Naive thymus-derived CD4-positive, alpha-beta T cell (primary cell): ENCODE data around the gene VRK3. TPM values are rescaled to one million over a fixed set of nuclear protein-coding genes. Genes with fewer than 3 reads are reported as not detected.
A peak's percentile ranks its signal among the peaks of the same experiment; 100 is the strongest.
"Not testable (repeated sequence)": the region's sequence is repeated elsewhere in the genome, so short reads cannot be mapped to it uniquely, and the experiment has no call there.

Experiments used
- ATAC-seq: fragments of 150-1000 bp; cut with Tn5 transposase; 2 replicates; pipeline ENCODE4 v1.10.0; 2021; ENCODE audit warnings: mild to moderate bottlenecking, moderate library complexity
- CTCF ChIA-PET: fragments of 350-600 bp; sonication (Branson Sonifier 250); formaldehyde crosslinking; loops from one replicate; lab custom pipeline; 2021; ENCODE audit warnings: antibody characterized with exemption; lab: Charles Lee
- POLR2A ChIA-PET: fragments of 350-600 bp; sonication (Branson Sonifier 250); formaldehyde crosslinking; loops from one replicate; lab custom pipeline; 2021; ENCODE audit warnings: antibody characterized with exemption, inconsistent platforms; lab: Charles Lee
- DNase-seq, 9 donors: peaks; one replicate each; pipeline versions ENCODE4 v3.0.0 to v3.0.0-alpha.2; 2020 to 2022; ENCODE audit warnings: mixed read lengths in 1 of 9
- H3K27ac ChIP-seq: one replicate; pipeline ENCODE4 v1.7.0; 2013; ENCODE audit warnings: mild to moderate bottlenecking, low read depth, low read length, moderate library complexity
- H3K27me3 ChIP-seq, 2 donors: one replicate each; pipeline ENCODE4 v1.7.0; 2013; ENCODE audit warnings: low read length in 2 of 2, mild to moderate bottlenecking in 2 of 2, moderate library complexity in 2 of 2; ENCODE audit not compliant: control insufficient read depth in 2 of 2, insufficient read depth in 2 of 2
- H3K36me3 ChIP-seq, 3 experiments: 1 replicate in 2 of 3; 2 replicates in 1 of 3; pipeline ENCODE4 v1.7.0; 2013; ENCODE audit warnings: low read length in 3 of 3, mild to moderate bottlenecking in 3 of 3, moderate library complexity in 1 of 3; ENCODE audit not compliant: insufficient read depth in 3 of 3, control insufficient read depth in 2 of 3
- H3K4me1 ChIP-seq, 2 donors: one replicate each; pipeline ENCODE4 v1.7.0; 2013; ENCODE audit warnings: low read length in 2 of 2, mild to moderate bottlenecking in 2 of 2, moderate library complexity in 1 of 2; ENCODE audit not compliant: control insufficient read depth in 2 of 2, insufficient read depth in 2 of 2
- H3K4me3 ChIP-seq: 2 replicates; pipeline ENCODE4 v1.7.0; 2013; ENCODE audit warnings: mild to moderate bottlenecking, low read length
- H3K9me3 ChIP-seq, 3 experiments: 1 replicate in 2 of 3; 2 replicates in 1 of 3; pipeline ENCODE4 v1.7.0; 2013; ENCODE audit warnings: low read length in 3 of 3; ENCODE audit not compliant: control insufficient read depth in 2 of 3
- H3K27ac Mint-ChIP-seq, 9 donors: one replicate each; pipeline ENCODE4 v1.8.0; 2020 to 2022; ENCODE audit warnings: mixed read lengths in 9 of 9, mild to moderate bottlenecking in 8 of 9, moderate library complexity in 5 of 9, inconsistent platforms in 2 of 9
- H3K27me3 Mint-ChIP-seq, 5 donors: one replicate each; pipeline ENCODE4 v1.8.0; 2021 to 2022; ENCODE audit warnings: mixed read lengths in 5 of 5, mild to moderate bottlenecking in 1 of 5
- H3K36me3 Mint-ChIP-seq, 5 donors: one replicate each; pipeline ENCODE4 v1.8.0; 2020 to 2022; ENCODE audit warnings: mixed read lengths in 5 of 5, mild to moderate bottlenecking in 3 of 5, inconsistent platforms in 1 of 5
- H3K4me1 Mint-ChIP-seq, 7 donors: one replicate each; pipeline ENCODE4 v1.8.0; 2020 to 2022; ENCODE audit warnings: mixed read lengths in 7 of 7, mild to moderate bottlenecking in 3 of 7, inconsistent platforms in 1 of 7
- H3K4me3 Mint-ChIP-seq, 10 donors: one replicate each; pipeline ENCODE4 v1.8.0; 2020 to 2022; ENCODE audit warnings: mild to moderate bottlenecking in 10 of 10, mixed read lengths in 10 of 10, moderate library complexity in 6 of 10, inconsistent platforms in 2 of 10
- H3K9me3 Mint-ChIP-seq, 11 donors: one replicate each; pipeline ENCODE4 v1.8.0; 2020 to 2022; ENCODE audit warnings: mixed read lengths in 11 of 11, mild to moderate bottlenecking in 4 of 11, inconsistent platforms in 1 of 11, moderate library complexity in 1 of 11
- intact Hi-C, 2 donors: fragments of 100-400 bp; cut with micrococcal nuclease; formaldehyde crosslinking; loops; one replicate each; pipeline ENCODE4 v1.15.1; 2023
- polyA plus RNA-seq, 2 donors: library from polyadenylated mRNA; unstranded; fragments of 300-500 nt; fragmentation: Illumina TruSeq; gene quantifications; one replicate each; pipeline ENCODE4 v1.2.3, GENCODE V29; 2021
- total RNA-seq, 6 experiments: library from RNA in 5 of 6; stranded (reverse) in 5 of 6; gene quantifications; 1 replicate in 5 of 6; 2 replicates in 1 of 6; pipeline ENCODE4 v1.2.3 and lab custom pipeline; 2021 to 2026

Gene VRK3
- total and polyA plus RNA-seq, 7 experiments from 2014 or later = 70.6 to 121 (median 84.7) TPM

DNA sequence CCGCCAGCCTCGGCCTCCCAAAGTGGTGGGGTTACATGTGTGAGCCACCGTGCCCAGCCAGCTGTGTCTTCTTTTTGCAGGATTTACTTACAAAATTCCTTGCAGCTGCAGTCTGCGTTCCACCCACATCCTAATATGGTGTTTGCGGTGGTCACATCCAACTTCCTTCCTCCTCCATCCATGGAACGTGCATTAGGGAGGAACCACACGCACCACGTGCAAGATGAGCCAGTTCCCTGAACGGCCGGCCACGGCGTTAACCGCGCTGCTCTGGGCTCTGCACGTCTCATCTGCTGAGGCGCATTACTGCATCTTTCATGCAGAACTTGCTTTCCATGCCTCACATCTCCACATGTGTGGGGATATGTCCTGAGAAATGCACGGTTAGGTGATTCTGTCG is 51.2 kb downstream of the VRK3 start:
- intact Hi-C loops = no loop called here
- CTCF ChIA-PET = no interaction called here
- H3K27me3 Mint-ChIP-seq = peaks cover 0 to 2% (median 0%) of the 10 kb centered on the region in 5 donors

GRCh38 chr19:49972841-49973240 is 52.3 kb downstream of the VRK3 start:
- CTCF ChIA-PET = no interaction called here
- peak overlapping the region in 1 of 9 donors; percentile 42 for H3K27ac Mint-ChIP-seq

More for the DNA sequence above, 51.2 kb downstream of the VRK3 start:
- no peaks in the 10 kb centered on the region for H3K9me3 ChIP-seq
- Mint-ChIP-seq H3K27ac (peak overlapping the region in 1 of 9 donors; percentile 28), H3K36me3 (peaks cover 2 to 31% (median 7%) of the 10 kb centered on the region in 5 donors), H3K4me1 (peaks cover 0 to 9% (median 5%) of the 10 kb centered on the region in 7 donors), H3K4me3 (no peak overlapping the region), H3K9me3 (peaks cover 0 to 2% (median 0%) of the 10 kb centered on the region in 11 donors)
- H3K4me1 ChIP-seq = no peaks in the 10 kb centered on the region
- H3K36me3 ChIP-seq = peaks cover 3 to 43% (median 7%) of the 10 kb centered on the region in 3 experiments
- no peak for ATAC-seq
- H3K4me3 ChIP-seq = no peak overlapping the region
- no peaks in the 10 kb centered on the region for H3K27me3 ChIP-seq
- DNase-seq = no peak
- POLR2A ChIA-PET = no interaction called here
- H3K27ac ChIP-seq = no peak overlapping the region

GRCh38 chr19:49971991-49972411 is 53.2 kb downstream of the VRK3 start:
- Histone ChIP-seq H3K4me1 (no peaks in the 10 kb centered on the region), H3K27ac (no peak overlapping the region), H3K27me3 (no peaks in the 10 kb centered on the region), H3K9me3 (no peaks in the 10 kb centered on the region), H3K4me3 (no peak overlapping the region), H3K36me3 (peaks cover 3 to 23% (median 7%) of the 10 kb centered on the region in 3 experiments)
- H3K36me3 Mint-ChIP-seq = peaks cover 2 to 21% (median 5%) of the 10 kb centered on the region in 5 donors
- H3K27ac Mint-ChIP-seq = no peak overlapping the region
- peaks cover 0 to 2% (median 0%) of the 10 kb centered on the region in 11 donors for H3K9me3 Mint-ChIP-seq
- intact Hi-C loops = no loop called here
- H3K4me3 Mint-ChIP-seq = no peak overlapping the region
- peaks cover 0 to 9% (median 0%) of the 10 kb centered on the region in 5 donors for H3K27me3 Mint-ChIP-seq
- no peak for DNase-seq
- ChIA-PET POLR2A (no interaction called here), CTCF (no interaction called here)
- no peak for ATAC-seq
- peaks cover 0 to 9% (median 5%) of the 10 kb centered on the region in 7 donors for H3K4me1 Mint-ChIP-seq

More at GRCh38 chr19:49972841-49973240, 52.3 kb downstream of the VRK3 start:
- H3K4me1 Mint-ChIP-seq = peaks cover 0 to 9% (median 5%) of the 10 kb centered on the region in 7 donors
- DNase-seq (no peak), ATAC-seq (no peak)
- H3K27me3 Mint-ChIP-seq = peaks cover 0 to 9% (median 0%) of the 10 kb centered on the region in 5 donors
- H3K4me3 Mint-ChIP-seq = no peak overlapping the region
- Histone ChIP-seq H3K27ac (no peak overlapping the region), H3K36me3 (peaks cover 3 to 32% (median 7%) of the 10 kb centered on the region in 3 experiments), H3K4me3 (no peak overlapping the region), H3K9me3 (no peaks in the 10 kb centered on the region), H3K27me3 (no peaks in the 10 kb centered on the region), H3K4me1 (no peaks in the 10 kb centered on the region)
- peaks cover 2 to 29% (median 7%) of the 10 kb centered on the region in 5 donors for H3K36me3 Mint-ChIP-seq
- POLR2A ChIA-PET = no interaction called here
- peaks cover 0 to 2% (median 0%) of the 10 kb centered on the region in 11 donors for H3K9me3 Mint-ChIP-seq
- intact Hi-C loops = no loop called here

DNA sequence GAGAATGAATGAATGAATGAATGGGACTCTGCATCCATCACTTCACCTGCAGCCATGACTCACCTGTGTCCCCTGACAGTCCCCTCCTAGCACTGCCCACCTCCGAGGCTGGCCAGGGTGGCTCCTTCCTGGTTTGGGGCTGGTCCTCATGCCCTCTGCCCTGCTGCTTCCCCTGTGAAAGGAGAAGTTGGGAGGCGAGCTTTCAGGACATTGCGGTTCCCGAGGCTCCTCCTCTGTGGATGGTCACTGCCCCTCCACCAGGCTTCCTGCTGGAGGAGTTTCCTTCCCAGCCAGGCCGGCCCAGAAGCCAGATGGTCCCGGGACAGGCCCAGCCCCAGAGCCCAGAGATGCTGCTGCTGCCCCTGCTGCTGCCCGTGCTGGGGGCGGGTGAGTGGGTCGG is 55.8 kb downstream of the VRK3 start:
- DNase-seq, H3K9me3 ChIP-seq, H3K4me3 Mint-ChIP-seq, H3K4me3 ChIP-seq, H3K27ac ChIP-seq, H3K27ac Mint-ChIP-seq, H3K36me3 Mint-ChIP-seq, CTCF ChIA-PET, H3K4me1 ChIP-seq, H3K9me3 Mint-ChIP-seq, H3K36me3 ChIP-seq, H3K27me3 ChIP-seq, intact Hi-C loops: not testable (repeated sequence)
- Mint-ChIP-seq H3K4me1 (peaks cover 0 to 11% (median 5%) of the 10 kb centered on the region in 7 donors), H3K27me3 (peaks cover 0 to 18% (median 10%) of the 10 kb centered on the region in 5 donors)
- POLR2A ChIA-PET = interaction anchor here (0.8 kb wide), 1 partner anchor 26 kb away, joined by 5 read pairs; no protein-coding TSS in a partner anchor
- peak; percentile 66 for ATAC-seq

DNA sequence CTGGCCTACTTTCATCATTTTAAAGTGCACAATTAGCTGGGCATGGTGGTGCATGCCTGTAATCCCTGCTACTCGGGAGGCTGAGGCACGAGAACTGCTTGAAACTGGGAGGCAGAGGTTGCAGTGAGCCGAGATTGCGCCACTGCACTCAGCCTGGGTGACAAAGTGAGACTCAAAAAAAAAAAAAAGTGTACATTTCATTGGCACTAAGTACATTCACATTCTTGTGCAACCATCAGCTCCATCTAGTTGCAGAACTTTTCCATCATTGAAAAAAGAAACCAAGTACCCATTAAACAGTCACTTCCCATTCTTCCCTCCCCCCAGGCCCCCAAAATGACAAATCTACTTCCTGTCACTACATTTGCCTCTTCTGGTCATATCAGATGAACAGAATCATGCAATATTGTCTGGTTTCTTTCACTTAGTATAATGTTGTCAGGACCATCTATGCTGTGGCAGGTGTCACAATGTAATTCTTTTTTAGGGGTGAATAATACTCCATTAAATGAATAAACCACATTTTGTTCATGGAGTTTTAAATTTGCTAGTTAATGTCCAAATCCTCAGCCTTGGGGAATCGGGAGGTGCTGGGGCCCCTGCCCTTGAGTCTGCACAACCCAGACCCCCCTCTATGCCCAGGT is 56.8 kb downstream of the VRK3 start:
- peaks cover 0 to 5% (median 0%) of the 10 kb centered on the region in 3 experiments for H3K36me3 ChIP-seq
- H3K9me3 ChIP-seq = no peaks in the 10 kb centered on the region
- CTCF ChIA-PET = interaction anchor here (0.9 kb wide), 1 partner anchor 14 kb away, joined by 5 read pairs; no protein-coding TSS in a partner anchor
- intact Hi-C loops = no loop called here
- POLR2A ChIA-PET = interaction anchor here (0.8 kb wide), 1 partner anchor 27 kb away, joined by 5 read pairs; no protein-coding TSS in a partner anchor
- ATAC-seq = peak; percentile 32
- Mint-ChIP-seq H3K4me3 (no peak overlapping the region), H3K4me1 (peaks cover 0 to 9% (median 4%) of the 10 kb centered on the region in 7 donors), H3K9me3 (peaks cover 0 to 2% (median 0%) of the 10 kb centered on the region in 11 donors), H3K36me3 (peaks cover 0 to 2% (median 0%) of the 10 kb centered on the region in 5 donors), H3K27me3 (peaks cover 0 to 18% (median 13%) of the 10 kb centered on the region in 5 donors), H3K27ac (no peak overlapping the region)
- no peaks in the 10 kb centered on the region for H3K27me3 ChIP-seq
- H3K27ac ChIP-seq = no peak overlapping the region
- DNase-seq = no peak
- no peaks in the 10 kb centered on the region for H3K4me1 ChIP-seq
- no peak overlapping the region for H3K4me3 ChIP-seq

GRCh38 chr19:49960980-49961379 is 64.2 kb downstream of the VRK3 start, which contains the start of gene SIGLEC11:
Gene SIGLEC11 (minus strand): TSS chr19:49961172. CDS start chr19:49961081, 91 bp downstream.
- ATAC-seq = peak; percentile 18
- H3K36me3 Mint-ChIP-seq, H3K9me3 Mint-ChIP-seq, H3K4me1 Mint-ChIP-seq, H3K9me3 ChIP-seq, H3K4me3 Mint-ChIP-seq, CTCF ChIA-PET, H3K27me3 ChIP-seq, DNase-seq, H3K4me1 ChIP-seq, H3K27ac Mint-ChIP-seq, H3K27ac ChIP-seq, intact Hi-C loops, H3K4me3 ChIP-seq, H3K36me3 ChIP-seq, POLR2A ChIA-PET: not testable (repeated sequence)
- peaks cover 0 to 18% (median 9%) of the 10 kb centered on the region in 5 donors for H3K27me3 Mint-ChIP-seq
